ENCODE measurements around the gene SLU7. TPM values are rescaled to one million over a fixed set of nuclear protein-coding genes. Genes with fewer than 3 reads are reported as not detected.

The SLU7 gene
- polyA plus RNA-seq, 1 experiment = 12.5 TPM

- no peaks in the 10 kb centered on the region for H3K36me3 ChIP-seq (ENCODE audit: control insufficient read depth, insufficient read depth, low read length)
- POLR2A ChIA-PET = no interaction called here
- CTCF ChIA-PET = interaction anchor here (1.1 kb wide), 1 partner anchor 21 kb away, joined by 3 read pairs; no protein-coding TSS in a partner anchor
- H3K4me3 ChIP-seq (ENCODE audit: low read depth, low read length) = no peak overlapping the region
- TF ChIP-seq, protein P1, sequence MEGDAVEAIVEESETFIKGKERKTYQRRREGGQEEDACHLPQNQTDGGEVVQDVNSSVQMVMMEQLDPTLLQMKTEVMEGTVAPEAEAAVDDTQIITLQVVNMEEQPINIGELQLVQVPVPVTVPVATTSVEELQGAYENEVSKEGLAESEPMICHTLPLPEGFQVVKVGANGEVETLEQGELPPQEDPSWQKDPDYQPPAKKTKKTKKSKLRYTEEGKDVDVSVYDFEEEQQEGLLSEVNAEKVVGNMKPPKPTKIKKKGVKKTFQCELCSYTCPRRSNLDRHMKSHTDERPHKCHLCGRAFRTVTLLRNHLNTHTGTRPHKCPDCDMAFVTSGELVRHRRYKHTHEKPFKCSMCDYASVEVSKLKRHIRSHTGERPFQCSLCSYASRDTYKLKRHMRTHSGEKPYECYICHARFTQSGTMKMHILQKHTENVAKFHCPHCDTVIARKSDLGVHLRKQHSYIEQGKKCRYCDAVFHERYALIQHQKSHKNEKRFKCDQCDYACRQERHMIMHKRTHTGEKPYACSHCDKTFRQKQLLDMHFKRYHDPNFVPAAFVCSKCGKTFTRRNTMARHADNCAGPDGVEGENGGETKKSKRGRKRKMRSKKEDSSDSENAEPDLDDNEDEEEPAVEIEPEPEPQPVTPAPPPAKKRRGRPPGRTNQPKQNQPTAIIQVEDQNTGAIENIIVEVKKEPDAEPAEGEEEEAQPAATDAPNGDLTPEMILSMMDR (IDR thresholded peaks at IDR 0.05; ENCODE audit: insufficient read depth, low read depth, low read length) = no peak
- no peaks in the 10 kb centered on the region for H3K27me3 ChIP-seq (ENCODE audit: control insufficient read depth, insufficient read depth, low read length)
- DNase-seq (ENCODE audit: low read depth) = no peak
Observed at GRCh38 chr5:160366230-160366629, 52.7 kb downstream of the SLU7 start.

DNA sequence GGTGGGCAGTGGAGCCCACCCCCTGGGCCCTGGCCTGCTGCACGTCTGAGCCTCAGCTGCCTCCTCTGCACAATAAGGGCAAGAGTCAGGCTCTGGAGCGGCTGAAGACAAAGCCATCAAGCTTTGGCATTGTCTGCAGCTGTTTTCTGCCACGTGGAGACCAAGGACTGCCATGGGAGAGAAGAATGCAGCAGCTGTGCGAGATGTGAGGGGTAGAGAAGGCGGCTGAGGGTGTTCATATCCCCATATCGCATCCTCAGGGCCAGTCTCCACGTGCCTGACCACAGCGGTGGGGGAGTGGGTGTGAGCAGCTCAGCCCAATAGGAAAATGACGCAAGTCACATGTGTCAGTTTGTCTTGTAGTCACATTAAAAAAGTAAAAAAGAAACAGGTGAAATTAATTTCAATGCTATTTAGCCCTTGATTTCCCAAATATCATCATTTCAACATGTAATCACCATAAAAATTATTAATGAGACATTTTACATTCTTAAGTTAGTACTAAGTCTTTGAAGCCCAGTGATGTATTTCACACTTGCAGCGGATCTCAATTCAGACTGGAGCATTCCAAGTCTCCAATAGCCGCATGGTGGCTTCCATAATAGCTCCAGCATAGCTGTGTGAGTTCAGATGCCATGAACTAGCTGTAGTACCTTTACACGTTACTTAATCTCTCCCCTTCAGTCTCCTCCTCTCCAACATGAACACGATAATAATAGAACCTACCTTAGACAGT is 55.1 kb downstream of the SLU7 start:
- TF ChIP-seq, protein P1 (IDR thresholded peaks at IDR 0.05; ENCODE audit: insufficient read depth, low read depth, low read length) = no peak
- no peak overlapping the region for H3K4me3 ChIP-seq (ENCODE audit: low read depth, low read length)
- no peaks in the 10 kb centered on the region for H3K36me3 ChIP-seq (ENCODE audit: control insufficient read depth, insufficient read depth, low read length)
- DNase-seq (ENCODE audit: low read depth) = no peak
- no peaks in the 10 kb centered on the region for H3K27me3 ChIP-seq (ENCODE audit: control insufficient read depth, insufficient read depth, low read length)
- ChIA-PET CTCF (interaction anchor here (0.6 to 1.8 kb wide), 3 partner anchors 14 to 342 kb away, joined by 3 to 8 read pairs (median 3); no protein-coding TSS in a partner anchor), POLR2A (no interaction called here)

- H3K4me3 ChIP-seq (ENCODE audit: low read depth, low read length) = no peak overlapping the region
- DNase-seq (ENCODE audit: low read depth) = no peak
- ChIA-PET POLR2A (no interaction called here), CTCF (interaction anchor here (1.4 to 1.8 kb wide), 2 partner anchors 18 to 341 kb away, joined by 3 to 8 read pairs; no protein-coding TSS in a partner anchor)
- no peaks in the 10 kb centered on the region for H3K27me3 ChIP-seq (ENCODE audit: control insufficient read depth, insufficient read depth, low read length)
- no peaks in the 10 kb centered on the region for H3K36me3 ChIP-seq (ENCODE audit: control insufficient read depth, insufficient read depth, low read length)
- TF ChIP-seq, protein P1 (IDR thresholded peaks at IDR 0.05; ENCODE audit: insufficient read depth, low read depth, low read length) = no peak
Observed at GRCh38 chr5:160363211-160363610, 55.7 kb downstream of the SLU7 start.

DNA sequence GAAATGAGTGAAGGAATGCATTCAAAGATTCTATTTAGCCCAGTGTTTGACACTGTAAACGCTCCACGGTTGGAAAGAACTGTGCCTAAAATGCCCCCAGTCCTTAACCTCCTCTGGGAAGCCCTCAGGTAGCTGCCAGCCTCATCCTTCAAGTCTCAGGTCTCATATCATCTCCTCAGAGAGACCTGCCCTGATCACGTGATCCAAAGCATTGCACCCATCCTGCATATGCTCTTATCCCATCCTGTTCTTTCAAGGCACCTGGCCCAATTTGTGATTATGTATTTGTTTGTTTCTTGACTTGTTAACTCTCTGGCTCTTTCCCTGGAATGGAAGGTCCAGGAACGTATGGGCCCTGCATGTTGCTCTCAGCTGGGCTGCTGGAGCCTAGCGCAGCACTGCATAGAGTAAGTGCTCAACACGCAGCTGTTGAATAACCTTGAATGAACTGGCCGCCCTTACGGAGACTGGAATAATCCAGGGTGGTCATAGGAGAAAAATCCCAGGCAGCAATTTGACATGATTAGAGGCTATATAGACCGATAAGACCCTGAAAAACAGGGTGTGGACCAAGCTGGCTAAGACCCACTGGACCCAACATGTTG is 57.2 kb downstream of the SLU7 start:
- no peaks in the 10 kb centered on the region; the same call in 1 of the 2 replicates for H3K27me3 ChIP-seq (ENCODE audit: control insufficient read depth, insufficient read depth, low read length)
- no peaks in the 10 kb centered on the region for H3K36me3 ChIP-seq (ENCODE audit: control insufficient read depth, insufficient read depth, low read length)
- DNase-seq (ENCODE audit: low read depth) = no peak
- TF ChIP-seq, protein P1 (IDR thresholded peaks at IDR 0.05; ENCODE audit: insufficient read depth, low read depth, low read length) = no peak
- POLR2A ChIA-PET = no interaction called here
- CTCF ChIA-PET = interaction anchor here (7.1 kb wide), 1 partner anchor 16 kb away, joined by 34 read pairs; no protein-coding TSS in a partner anchor
- no peak overlapping the region for H3K4me3 ChIP-seq (ENCODE audit: low read depth, low read length)

DNA sequence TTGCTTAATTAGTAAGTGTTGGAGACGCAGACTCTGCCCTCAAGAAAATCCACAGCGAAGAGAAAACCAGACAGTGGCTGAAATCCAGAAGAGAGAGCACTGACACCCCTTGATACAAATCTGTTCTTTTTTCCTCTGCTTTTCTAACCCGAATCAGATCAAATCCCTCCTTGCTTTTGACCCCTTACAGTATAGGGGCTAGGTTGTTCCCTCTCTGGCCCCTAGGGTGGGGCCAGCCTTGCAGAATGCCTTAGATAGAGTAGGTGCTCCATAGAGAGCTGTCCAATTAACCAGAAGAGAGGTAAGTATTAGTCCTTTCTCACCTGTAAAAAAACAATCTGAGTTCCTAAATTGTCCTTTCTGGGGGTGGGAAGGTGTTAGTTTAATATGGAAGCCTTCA is 58.6 kb downstream of the SLU7 start:
- POLR2A ChIA-PET = no interaction called here

More for the DNA sequence above, 58.6 kb downstream of the SLU7 start:
- Histone ChIP-seq H3K36me3 (ENCODE audit: control insufficient read depth, insufficient read depth, low read length) (no peaks in the 10 kb centered on the region), H3K27me3 (ENCODE audit: control insufficient read depth, insufficient read depth, low read length) (no peaks in the 10 kb centered on the region; the same call in 1 of the 2 replicates), H3K4me3 (ENCODE audit: low read depth, low read length) (no peak overlapping the region)
- no peak for DNase-seq (ENCODE audit: low read depth)
- CTCF ChIA-PET = interaction anchor here (0.6 to 7.1 kb wide), 3 partner anchors 15 to 161 kb away, joined by 3 to 34 read pairs (median 4); no protein-coding TSS in a partner anchor
- TF ChIP-seq, protein P1 (IDR thresholded peaks at IDR 0.05; ENCODE audit: insufficient read depth, low read depth, low read length) = no peak

Measured in BJ (cell line).